OCI-M2 (cell line): ENCODE data around the gene TRAPPC8.
A peak's percentile ranks its signal among the peaks of the same experiment; 100 is the strongest.
"Not testable (repeated sequence)": the region's sequence is repeated elsewhere in the genome, so short reads cannot be mapped to it uniquely, and the experiment has no call there.

Experiments used
- DNase-seq: peaks from one replicate; lab custom pipeline; 2025; ENCODE audit not compliant: unreplicated experiment; lab: John Stamatoyannopoulos, UW

The TRAPPC8 gene

DNA sequence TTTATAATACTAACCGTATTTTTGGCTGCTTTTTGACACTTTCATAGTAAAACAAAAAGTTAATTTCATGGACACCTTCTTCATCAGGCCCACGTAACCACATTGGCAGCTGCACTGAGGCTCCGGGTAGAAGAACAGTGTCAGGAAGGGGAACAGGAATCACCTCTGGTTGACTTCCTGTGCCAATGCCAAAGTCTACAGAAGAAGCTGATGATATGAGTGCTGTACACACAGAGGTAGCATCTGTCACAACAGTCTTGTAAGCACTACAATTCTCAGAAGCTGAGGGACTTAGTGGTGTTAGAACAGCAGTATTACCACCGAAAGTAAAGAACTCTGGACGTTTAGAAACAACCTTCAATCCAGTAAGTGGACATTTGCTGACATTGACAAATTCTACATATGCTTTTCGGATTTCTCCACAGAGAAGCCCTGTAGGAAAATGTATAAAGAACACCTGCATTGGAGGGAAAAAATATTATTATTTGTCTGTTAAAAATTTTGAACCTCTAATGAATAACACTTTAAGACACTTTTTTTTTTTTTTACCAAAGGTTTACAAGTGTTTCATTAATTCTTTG is 85.3 kb downstream of the TRAPPC8 start:
- DNase-seq = no peak

GRCh38 chr18:31850844-31851243 is 92.1 kb downstream of the TRAPPC8 start:
- DNase-seq = no peak

- no peak for DNase-seq
Measured at GRCh38 chr18:31840499-31840898, 102.4 kb downstream of the TRAPPC8 start.

GRCh38 chr18:31837879-31838278 is 105.0 kb downstream of the TRAPPC8 start:
- no peak for DNase-seq

DNA sequence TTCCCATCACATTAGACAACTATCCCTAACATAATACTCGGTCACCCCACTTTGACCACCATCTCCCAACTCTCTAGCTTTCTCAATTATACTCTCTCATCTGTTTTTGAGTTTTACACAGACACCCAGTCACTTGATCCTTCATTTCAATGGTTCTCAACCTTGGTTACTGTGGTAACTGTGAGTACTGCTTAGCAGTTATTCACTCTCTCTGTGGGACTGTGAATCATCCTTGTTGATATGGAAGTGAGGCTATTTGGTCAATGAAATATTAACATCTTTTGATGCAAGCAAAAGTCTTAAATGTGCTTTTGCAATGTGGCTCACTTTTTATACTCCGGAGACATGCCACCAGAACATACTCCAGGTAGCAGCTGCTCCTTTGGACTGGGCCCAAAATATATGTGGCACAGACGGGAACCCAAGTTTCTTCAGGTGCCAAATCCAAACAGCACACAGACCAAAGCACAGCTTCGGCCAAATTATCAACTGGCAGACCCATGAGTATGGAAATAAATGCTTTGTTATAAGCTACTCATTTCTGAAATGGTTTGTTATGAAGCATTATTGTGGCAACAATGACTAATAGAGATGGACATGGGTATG is 107.3 kb downstream of the TRAPPC8 start:
- DNase-seq = no peak

- no peak for DNase-seq
Measured at GRCh38 chr18:31831903-31832302, 111.0 kb downstream of the TRAPPC8 start.

DNA sequence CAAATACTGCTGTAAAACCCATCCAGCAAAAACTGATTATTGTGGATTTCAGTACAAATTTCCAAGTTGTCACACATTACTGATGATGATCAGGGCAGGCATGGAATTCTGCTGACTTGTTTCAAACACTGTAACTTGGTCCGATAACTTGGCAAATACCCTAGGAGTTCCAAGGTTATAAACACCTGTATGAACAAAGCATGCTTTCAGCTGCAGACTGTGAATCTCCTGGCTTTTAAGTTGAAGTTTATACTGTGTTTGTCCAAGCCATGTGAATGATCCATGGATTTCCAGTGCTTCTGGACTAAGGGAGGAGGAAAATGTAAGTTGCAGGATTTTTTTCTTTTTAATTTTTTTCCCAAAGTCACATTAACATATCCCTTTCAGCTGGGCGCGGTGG is 112.2 kb downstream of the TRAPPC8 start:
- DNase-seq = no peak

GRCh38 chr18:31828613-31829012 is 114.3 kb downstream of the TRAPPC8 start:
- no peak for DNase-seq

DNA sequence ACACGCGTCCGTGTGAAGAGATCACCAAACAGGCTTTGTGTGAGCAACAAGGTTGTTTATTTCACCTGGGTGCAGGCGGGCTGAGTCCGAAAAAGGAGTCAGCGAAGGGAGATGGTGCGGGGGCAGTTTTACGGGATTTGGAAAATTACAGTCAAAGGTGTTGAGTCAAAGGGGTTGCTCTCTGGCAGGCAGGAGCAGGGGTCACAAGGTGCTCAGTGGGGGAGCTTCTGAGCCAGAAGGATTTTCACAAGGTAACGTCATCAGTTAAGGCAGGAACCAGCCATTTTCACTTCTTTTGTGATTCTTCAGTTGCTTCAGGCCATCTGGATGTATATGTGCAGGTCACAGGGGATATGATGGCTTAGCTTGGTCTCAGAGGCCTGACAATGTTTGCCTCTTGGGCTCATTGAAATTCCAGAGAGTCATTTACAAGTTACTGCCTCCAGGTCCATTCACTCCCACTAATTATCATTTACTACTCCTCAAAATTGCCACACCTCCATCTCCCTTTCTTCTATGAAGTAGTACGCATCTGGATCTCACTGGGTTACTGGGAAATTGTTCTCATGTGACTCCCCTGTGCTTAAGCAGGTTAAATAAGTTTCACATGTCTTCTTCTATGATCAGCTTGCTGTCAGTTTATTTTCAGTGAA is 116.1 kb downstream of the TRAPPC8 start:
- DNase-seq = not testable (repeated sequence)

- no peak for DNase-seq
Measured at GRCh38 chr18:31825772-31826171, 117.2 kb downstream of the TRAPPC8 start.

- DNase-seq = peak; percentile 72
Measured at GRCh38 chr18:31821545-31822171, 121.3 kb downstream of the TRAPPC8 start.

DNA sequence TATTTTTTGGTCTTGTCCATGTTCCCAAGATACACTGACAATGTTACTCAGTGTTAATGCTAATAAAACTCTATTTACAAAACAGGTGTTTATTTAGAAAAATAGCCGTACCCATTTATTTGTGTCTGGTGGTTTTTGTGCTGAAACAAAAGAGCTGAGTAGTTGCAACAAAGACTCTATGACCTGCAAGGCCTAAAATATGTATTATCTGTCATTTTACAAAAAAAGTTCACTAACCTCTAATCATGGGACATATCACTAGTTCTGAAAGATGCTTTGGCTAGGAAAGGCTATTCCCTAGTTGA is 123.1 kb downstream of the TRAPPC8 start:
- no peak for DNase-seq

GRCh38 chr18:31819106-31819924 is 123.6 kb downstream of the TRAPPC8 start:
- DNase-seq = peak; percentile 46

DNA sequence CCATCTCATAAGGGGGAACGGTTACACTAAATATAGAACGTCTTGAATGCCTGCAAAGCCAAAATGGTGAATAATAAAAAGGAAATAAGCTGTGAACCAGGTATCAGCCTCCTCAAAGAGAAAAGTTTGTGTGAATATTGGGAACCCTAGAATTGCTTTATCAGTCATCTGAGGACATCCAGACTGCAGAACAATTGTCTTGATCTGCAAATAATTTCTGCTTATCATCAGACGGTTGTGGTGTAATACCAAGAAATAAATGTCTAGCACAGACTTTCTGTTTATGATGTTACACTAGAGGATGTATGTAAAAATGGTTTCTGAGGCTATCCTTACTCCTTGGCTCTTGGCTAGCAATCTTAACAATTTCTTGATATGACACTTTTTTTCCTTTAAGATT is 128.8 kb downstream of the TRAPPC8 start:
- DNase-seq = no peak

DNA sequence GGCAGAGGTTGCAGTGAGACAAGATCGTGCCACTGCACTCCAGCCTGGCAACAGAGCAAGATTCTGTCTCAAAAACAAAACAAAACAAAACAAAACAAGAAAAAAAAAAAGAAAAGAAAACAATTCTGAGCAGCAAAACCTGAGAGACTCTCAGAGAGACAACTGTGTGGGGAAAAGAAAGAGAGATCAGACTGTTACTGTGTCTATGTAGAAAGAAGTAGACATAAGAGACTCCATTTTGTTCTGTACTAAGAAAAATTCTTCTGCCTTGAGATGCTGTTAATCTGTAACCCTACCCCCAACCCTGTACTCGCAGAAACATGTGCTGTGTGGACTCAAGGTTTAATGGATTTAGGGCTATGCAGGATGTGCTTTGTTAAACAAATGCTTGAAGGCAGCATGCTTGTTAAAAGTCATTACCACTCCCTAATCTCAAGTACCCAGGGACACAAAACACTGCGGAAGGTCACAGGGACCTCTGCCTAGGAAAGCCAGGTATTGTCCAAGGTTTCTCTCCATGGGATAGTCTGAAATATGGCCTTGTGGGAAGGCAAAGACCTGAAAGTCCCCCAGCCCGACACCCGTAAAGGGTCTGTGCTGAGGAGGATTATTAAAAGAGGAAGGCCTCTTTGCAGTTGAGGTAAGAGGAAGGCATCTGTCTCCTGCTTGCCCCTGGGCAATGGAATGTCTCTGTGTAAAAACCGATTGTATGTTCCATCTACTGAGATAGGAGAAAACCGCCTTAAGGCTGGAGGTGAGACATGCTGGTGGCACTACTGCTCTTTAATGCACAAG is 132.4 kb downstream of the TRAPPC8 start:
- DNase-seq = not testable (repeated sequence)

- not testable (repeated sequence) for DNase-seq
Measured at GRCh38 chr18:31809049-31809448, 133.9 kb downstream of the TRAPPC8 start.

GRCh38 chr18:31801078-31801477 is 141.8 kb downstream of the TRAPPC8 start:
- DNase-seq = no peak

DNA sequence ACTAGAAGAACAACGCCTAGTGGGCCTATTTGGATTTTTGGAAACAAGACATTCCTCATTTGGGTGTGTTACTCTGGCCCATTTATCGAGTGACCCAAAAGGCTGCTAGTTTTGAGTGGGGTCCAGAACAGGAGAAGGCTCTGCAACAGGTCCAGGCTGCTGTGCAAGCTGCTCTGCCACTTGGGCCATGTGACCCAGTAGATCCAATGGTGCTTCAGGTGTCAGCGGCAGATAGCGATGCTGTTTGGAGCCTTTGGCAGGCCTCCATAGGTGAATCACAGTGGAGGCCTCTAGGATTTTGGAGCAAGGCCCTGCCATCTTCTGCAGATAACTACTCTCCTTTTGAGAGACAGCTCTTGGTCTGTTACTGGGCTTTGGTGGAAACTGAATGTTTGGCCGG is 143.7 kb downstream of the TRAPPC8 start:
- DNase-seq = not testable (repeated sequence)

DNA sequence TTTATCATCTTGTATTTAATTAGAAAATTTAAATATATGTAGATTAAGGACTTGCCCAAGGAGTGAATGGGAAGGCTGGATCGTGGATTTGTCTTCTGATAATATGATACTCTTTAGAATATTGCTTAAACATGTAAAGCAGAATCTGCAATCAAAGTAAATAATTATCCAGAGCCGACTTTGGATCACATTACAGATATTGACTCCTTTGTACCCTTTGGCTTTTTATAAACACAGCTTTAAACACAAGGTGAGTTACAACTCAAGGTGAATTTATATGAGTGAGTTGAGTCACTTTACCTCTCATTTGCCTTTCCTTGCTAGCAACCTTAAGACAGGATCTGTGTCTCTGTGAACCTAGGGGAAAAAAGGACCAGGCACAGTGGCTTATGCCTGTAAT is 144.5 kb downstream of the TRAPPC8 start:
- no peak for DNase-seq

DNA sequence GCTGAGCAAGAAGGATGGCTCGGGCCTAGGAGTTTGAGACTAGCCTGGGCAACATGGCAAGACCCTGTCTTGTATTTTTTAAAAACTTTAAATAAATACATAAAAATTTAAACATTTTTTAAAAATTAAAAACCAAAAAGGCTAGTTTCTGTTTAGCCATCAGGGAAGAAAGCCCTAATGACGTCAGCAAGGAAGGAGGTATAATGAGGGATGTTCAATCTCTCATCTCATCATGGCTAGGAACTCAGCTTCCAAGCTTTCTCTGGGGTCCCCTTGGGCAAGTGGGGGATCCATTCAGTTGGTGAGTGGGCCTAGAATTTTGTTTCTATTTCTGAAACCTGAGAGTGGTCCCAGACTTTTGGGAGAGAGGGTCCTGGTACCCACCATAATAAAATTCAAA is 147.2 kb downstream of the TRAPPC8 start:
- no peak for DNase-seq

DNA sequence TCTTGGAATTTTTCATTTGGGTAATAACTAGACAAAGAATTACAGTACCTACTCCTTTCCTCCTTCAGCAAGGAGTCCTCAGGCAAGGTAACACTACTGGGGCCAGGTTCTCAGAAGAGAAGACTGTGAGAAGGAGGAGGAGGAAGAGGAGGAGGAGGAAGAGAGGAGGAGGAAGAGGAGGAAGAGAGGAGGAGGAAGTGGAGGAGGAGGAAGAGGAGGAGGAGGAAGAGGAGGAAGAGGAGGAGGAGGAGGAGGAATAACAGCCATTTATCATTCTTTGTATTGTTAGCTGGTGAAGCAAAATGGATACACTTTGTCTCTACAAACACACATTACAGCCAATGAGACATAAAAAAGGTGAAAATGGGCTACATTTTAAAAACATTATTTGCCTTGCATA is 149.4 kb downstream of the TRAPPC8 start:
- DNase-seq = no peak
